Fibroblast of skin of scalp (primary cell): ENCODE data around the gene RIGI. TPM values are rescaled to one million over a fixed set of nuclear protein-coding genes. Genes with fewer than 3 reads are reported as not detected.
"Not testable (repeated sequence)": the region's sequence is repeated elsewhere in the genome, so short reads cannot be mapped to it uniquely, and the experiment has no call there.

Source experiments
- DNase-seq: peaks from one replicate; pipeline ENCODE4 v3.0.0-alpha.2; 2013
- polyA plus RNA-seq, 2 experiments: library from polyadenylated mRNA; unstranded; fragments of 120-200 nt; gene quantifications; one replicate each; pipeline ENCODE4 v1.2.1, GENCODE V29; 2013; ENCODE audit not compliant: insufficient read length in 2 of 2

RIGI gene
- 3.1 TPM for polyA plus RNA-seq (2013, experiment 1 of 2; ENCODE audit: insufficient read length)
- polyA plus RNA-seq (2013, experiment 2 of 2; ENCODE audit: insufficient read length): 3.6 TPM

DNA sequence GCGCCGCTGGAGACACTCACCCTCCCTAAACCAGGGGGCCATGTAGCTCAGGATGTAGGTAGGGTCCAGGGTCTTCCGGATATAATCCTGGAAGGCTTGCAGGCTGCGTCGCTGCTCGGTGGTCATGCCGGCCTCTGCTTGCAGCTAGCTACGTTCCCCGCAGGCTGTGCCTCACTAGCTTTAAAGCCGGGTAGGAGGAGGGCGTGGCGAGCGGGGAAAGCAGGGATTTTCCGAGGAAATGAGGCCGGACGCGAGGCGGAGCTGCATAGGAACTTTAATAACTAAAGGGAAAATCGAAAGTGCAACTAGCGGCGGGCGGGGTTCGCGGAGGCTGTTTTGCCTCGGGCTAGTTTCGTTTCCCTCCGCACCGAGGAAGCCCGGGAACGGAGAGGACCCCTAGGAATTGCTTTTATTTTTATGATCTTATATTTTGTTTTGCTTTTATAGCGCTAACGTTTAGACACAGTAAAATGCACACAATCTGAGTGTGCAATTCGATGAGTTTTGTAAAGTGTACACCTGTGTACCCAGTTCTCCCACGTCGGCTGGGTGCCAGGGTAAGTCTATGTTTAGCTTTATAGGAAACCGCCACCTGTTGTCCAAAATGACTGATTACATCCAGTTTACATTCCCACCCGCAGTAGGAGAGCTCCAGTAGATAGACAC, at the start of gene RIGI:
Gene RIGI, minus strand, starts transcription at position 156 of the 666 bp plus-strand sequence. Its CDS starts 30 bp downstream, at position 126.
- DNase-seq: peak; percentile 90

GRCh38 chr9:32574858-32575257, 48.9 kb upstream of the RIGI start:
- no peak for DNase-seq

- no peak for DNase-seq
These were observed 47.8 kb upstream of the RIGI start for GRCh38 chr9:32573821-32574220.

GRCh38 chr9:32572900-32573523, 47.0 kb upstream of the RIGI start, which contains the start of gene NDUFB6:
NDUFB6 (minus strand) TSS chr9:32573159; CDS start chr9:32573060, 99 bp downstream.
- peak; percentile 94 for DNase-seq

- peak; percentile 65 for DNase-seq
These were observed 46.2 kb upstream of the RIGI start for GRCh38 chr9:32571969-32572899.

DNA sequence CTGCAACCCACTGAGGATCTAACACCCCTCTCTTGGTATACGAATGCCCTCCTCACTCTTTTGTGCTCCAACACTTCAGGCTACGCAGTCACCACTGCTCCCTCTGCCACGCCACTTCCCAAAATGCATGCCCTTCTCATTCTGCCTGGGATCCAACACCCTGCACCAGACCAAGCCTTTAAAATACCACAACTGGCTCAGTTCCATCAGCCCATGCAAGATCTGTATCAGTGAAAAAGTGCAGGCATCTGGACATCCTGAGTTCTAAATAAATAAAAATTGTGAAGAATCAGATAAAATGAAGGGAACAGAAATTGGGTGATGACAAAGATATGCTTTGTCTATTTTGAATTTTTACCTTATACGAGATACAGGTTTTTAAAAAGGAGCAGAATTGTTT, 44.3 kb upstream of the RIGI start:
- no peak for DNase-seq

- no peak for DNase-seq
These were observed 40.8 kb upstream of the RIGI start for GRCh38 chr9:32566770-32567169.

DNA sequence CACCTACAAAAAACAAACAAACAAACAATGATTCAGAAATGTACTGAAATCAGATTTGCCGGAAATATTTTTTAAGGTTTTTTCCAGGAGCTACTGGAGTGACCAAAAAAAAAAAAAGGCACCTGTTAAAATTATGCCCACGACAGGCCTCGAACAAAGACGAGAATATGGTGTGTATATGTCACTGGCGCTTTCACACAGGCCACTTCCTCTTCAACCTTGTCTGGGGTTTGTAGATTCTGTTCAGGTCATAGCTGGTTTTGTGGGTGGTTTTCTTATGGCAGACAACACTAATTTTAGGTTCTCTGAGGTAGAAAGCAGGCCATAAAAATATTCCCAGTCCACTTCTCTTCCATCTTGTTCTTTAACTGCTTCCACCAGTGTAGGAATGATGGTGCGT, 40.0 kb upstream of the RIGI start:
- DNase-seq: no peak

GRCh38 chr9:32558408-32558934, 32.5 kb upstream of the RIGI start:
- DNase-seq: no peak

- no peak for DNase-seq
These were observed 28.6 kb upstream of the RIGI start for GRCh38 chr9:32554591-32554990.

DNA sequence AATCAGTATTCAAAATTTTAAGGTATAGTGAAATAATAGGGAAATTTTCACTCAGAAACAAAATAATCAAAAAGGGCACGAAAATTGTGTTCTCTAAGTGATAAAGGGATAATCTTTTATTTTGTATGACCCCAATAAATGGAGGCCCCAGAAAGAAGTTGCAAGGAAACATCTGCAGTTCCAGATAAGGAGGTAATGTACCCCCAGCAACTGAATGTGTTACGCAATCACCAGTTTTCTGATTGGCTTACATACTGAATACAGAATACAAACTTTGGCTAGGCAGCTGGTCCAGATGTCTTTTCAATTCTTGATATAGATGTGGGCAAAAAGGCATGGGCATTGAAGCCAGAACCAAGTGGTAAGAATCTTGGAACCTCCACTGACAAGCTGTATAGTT, 28.1 kb upstream of the RIGI start:
- no peak for DNase-seq

- peak; percentile 90 for DNase-seq
These were observed 26.3 kb upstream of the RIGI start, which contains the start of the genes SMIM27 and TOPORS for GRCh38 chr9:32552172-32552872. SMIM27 (plus strand) TSS chr9:32552327; CDS start chr9:32552435, 108 bp downstream. TOPORS (minus strand) TSS chr9:32552586; CDS start chr9:32552436, 150 bp downstream.

DNA sequence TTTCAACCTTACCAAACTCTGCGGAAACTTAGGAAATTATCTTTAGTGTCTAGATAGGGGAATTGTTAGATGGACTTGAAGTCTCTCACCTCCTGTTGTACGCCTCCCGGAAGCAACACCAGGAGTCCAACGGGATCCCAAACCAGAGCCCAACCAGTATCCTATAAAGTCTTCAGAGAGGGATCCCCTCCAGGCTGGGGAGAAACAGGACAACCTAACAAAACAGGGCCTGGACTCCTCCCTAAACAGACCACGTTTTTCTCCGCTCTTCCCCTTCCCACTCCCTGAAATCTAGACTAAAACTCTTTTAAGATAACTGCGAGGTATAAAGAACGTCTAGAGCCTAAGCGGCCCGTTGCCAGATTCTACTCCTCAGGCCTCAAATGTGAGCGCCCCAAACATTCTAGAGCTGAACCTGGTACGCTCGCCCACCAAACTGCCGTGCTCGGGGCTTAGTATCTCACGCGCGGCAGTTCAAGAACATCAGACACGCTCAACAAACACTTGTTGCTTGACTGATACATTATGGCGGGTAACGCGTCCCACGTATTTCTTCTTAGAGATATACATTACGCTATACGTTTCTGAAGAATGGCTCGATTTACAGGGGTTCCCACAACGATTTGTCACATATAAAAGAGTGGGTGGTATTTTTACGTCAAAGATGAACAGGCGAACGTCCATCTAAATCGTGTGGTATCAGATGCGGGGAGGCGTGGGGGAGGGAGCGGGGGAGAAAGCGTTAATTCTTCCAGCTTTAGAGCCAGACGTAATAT, 25.5 kb upstream of the RIGI start:
- DNase-seq: peak; percentile 58

- peak; percentile 93 for DNase-seq
These were observed 24.7 kb upstream of the RIGI start for GRCh38 chr9:32550562-32551275.

DNA sequence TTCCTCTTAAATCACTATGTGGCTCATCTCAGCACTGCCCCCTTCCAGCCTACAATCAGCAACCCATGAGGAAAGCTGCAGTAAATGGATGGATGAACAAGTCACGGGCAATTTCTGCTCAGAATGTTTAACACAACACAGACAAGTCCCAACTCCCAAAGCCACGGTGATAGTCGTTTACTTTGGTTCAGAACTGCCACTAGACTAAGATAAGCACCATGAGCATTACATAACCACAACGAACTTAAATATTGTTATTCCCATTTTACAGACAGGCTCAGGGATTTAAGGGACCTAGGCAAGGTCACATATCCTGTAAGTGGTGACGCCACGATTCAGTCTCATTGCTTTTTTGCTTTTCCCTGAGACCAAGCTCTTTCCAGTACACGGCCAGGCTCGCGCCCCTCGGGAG, 24.2 kb upstream of the RIGI start:
- DNase-seq: peak; percentile 20

DNA sequence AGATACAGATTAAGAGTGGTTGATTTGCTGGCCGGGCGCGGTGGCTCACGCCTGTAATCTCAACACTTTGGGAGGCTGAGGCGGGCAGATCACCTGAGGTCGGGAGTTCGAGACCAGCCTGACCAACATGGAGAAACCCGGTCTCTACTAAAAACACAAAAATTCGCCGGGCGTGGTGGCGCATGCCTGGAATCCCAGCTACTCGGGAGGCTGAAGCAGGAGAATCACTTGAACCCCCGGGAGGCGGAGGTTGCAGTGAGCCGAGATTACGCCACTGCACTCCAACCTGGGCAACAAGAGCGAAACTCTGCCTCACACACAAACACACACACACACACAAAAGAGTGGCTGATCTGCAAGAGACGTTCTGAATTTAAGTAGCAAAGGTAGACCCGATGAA, 22.2 kb upstream of the RIGI start:
- DNase-seq: not testable (repeated sequence)

DNA sequence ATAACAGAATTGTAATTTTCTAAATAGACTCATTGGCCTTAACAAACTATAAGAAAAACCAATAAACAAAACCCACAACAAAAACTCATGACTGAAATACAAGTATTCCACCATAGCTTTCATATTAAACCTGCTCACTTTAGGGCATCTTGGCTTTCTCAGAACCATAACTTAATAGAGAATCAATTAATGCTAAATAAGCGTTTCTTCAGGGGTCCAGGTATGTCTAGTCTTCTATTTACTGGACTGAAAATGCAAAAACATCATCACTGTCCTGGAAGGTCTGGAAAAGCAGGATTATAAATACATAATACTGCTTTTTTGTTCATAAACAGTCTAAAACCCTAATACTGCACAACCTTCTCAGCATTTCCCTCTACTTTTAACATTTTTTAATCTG, 19.9 kb upstream of the RIGI start:
- DNase-seq: no peak

GRCh38 chr9:32543047-32543446, 17.1 kb upstream of the RIGI start:
- no peak for DNase-seq

GRCh38 chr9:32533816-32534215, 7.8 kb upstream of the RIGI start:
- DNase-seq: no peak

- DNase-seq: no peak
These were observed 7.3 kb upstream of the RIGI start for GRCh38 chr9:32533336-32533735.
